GM21423 (cell line): ENCODE results near the gene UCK1.
A peak's percentile ranks its signal among the peaks of the same experiment; 100 is the strongest.

Experiments
- ATAC-seq: cut with Tn5 transposase; IDR thresholded peaks from one replicate; pipeline ENCODE4 v1.9.1; 2021; ENCODE audit warnings: mild to moderate bottlenecking, moderate library complexity; ENCODE audit not compliant: unreplicated experiment

The UCK1 gene

DNA sequence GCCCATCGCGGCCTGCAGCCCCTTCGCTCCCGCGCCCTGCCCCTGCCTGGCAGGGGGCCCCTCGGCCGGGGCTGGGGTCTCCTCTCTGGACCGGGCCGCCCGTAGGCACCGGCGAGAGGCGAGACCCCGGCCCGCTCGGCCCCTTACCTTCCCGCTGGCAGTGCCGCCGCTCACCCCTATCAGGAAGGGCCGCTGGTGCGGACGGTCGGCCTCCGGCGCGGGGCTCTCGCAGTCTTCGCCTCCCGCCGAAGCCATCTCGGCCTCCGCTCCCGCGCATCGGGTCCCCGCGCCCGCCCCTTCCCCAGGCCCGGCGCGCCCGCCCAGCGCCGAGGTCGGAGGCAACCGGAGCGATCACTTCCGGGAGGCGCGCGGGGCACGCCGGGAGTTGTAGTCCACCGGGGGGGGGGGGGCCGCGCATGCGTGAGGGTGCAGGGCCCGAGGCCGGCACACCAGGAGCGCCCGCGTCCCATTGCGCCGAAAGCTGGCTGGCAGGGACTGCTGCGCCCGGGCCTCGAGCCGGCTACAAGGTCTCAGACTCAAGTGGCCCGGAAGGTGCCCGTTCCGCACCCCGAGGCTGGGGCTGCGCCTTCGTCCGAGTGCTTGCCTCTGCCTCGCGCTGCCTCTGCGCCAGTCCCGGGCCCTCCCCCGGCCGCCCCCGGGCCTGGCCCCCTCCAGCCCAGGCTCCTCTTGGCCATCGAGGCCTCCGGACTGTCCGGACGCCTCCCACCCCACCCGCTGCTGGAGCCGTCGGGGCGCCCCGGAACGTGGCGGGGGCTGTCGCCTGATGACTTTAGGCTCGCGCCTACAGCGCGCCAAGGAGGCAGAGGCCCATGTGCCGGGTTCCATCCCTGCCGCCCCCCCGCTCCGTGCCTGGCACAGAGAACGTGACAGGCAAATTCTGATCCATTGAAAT lies at the start of gene UCK1:
UCK1 (minus strand) TSS at position 344 of the 913 bp plus-strand sequence; CDS start at position 255, 89 bp downstream.
- ATAC-seq: peak; percentile 73

DNA sequence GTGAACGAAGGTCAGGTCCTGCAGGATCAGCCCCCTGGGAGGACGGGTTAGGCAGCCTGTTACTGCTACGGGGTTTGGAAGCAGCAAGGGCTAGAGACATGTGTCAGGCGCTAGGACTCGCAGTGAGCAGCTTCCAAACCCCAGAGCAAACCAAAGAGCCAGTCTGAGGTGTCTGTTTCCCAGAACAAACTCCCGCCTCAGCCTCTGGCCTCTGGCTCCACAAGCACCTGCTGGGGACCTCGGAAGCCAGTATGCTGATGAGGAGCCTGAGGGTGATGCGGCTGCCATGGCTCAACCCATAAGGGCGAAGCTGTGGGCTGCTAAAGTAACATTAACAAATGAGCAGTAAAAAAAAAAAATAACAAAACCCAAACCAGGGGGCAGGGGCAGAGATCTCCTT lies 49.3 kb upstream of the UCK1 start:
- ATAC-seq: no peak

DNA sequence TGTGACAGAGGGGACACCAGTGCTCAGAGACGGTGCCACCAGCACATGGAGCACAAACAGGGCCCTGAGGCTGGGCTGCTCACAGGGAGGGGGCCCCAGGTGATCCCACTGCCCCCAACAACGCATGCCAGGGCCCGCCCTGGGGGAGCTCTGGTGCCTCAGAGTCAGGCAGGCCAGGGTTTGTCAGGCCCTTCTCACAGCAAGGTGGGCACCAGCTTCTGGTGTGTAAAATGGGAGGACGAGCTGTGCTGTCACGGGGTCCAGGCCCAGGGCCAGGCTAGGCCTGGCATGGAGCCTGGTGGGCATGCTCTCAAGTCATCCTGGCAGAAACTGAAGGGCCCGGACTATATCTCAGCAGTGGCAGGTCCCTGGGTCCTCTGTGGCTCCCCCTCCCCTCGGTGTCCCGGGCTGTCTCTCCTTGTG lies 48.7 kb upstream of the UCK1 start:
- no peak for ATAC-seq

DNA sequence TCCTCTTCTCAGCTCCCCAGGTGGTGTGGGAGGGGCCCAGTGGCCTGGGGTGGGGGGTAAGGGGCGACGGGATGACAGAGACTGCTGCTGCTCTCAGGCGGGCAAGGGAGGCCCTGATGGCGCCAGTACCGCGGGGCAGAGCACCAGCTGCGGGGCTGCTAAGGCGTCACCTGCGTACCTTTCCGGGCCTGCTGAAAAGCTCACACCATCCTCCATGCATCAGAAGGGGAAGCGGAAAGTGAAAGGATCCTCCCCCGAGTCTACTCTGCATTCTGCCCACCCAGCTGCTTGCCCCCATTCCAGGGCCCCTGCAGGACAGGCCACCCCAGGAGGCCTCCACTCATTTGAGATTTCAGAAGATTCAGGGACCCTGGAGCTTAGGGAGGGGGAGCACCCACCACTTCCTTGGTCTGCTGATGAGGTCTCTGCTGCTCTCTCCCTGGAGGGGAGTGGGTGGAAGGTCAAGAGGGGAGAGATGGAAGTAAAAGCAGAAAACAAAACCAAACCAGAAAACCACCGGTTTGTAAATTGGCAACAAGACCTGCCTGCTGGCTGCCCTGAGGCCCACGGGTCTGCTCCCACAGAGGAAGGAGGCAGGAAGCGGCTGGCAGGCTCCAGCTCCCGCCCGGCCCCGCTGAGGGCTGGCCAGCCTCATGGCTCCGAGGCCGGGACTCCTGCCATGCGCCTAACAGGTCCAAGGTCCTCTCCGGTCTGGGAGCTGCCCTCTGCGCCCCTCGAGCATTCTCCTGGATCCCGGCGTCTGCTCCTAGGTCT lies 47.9 kb upstream of the UCK1 start:
- peak; percentile 49 for ATAC-seq

DNA sequence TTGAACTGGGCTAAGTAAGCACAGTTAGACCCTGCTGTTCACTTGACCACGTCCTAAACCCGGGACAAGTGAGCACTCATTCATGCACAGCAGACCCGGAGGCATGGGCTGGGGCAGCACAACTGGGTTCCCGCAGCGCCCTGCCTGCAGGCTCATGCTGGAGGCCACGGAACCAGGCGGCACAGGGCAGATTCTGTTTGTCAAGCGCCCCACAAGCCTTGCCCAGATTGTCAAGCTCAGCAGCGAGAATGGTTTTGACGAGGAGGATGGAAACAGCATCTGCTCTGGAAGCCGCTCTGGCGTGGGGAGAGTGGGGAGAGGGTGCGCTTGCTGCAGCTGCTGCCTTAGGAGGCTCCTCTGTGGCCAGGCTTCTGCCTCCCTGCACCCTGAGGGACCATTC lies 47.0 kb upstream of the UCK1 start:
- ATAC-seq: no peak

DNA sequence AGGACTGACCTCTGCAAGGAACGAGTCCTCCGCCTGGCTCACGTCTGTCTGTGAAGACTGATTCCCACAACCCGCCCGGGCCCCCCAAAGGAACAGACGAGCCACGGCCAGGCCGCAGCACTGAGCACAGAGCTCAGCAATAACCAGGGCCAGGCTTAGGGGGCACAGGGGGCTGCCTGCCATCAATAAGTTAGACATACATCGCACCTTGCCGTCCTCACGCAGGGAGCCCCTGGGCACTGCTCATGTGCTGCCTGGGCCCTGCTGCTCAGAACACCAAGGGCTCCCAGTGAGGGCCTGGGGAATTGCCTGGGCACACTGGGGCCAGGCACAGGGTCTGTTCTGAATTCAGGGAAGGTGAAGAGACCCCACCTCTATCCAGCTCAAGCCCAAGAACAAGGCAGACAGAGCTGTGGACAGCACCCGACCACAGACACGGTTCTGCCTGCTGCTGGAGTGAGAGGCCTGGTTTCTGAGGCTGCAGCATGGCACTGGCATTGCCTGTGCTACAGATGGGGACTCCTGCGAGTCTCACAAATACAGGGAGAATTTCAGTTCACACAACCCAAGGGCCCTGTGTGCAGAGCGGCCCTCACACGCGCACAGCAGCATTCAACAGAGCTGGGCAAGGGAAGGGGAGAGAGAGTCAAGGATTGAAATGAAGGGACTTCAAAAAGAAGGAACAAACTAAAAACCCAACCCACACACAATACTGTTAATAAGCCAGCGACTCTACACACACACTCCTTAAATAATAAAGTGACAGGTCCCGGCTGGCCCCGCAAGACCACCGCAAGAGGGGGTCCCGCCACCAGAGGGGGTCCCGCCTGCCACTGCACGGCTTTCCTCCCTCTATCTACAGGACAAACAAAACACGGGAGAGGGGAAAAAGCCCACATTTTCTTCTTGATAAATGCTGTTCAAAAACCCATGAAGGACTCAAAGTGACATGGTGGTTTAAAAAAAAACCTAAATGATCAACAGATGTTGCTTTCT lies 46.2 kb upstream of the UCK1 start:
- ATAC-seq: no peak

DNA sequence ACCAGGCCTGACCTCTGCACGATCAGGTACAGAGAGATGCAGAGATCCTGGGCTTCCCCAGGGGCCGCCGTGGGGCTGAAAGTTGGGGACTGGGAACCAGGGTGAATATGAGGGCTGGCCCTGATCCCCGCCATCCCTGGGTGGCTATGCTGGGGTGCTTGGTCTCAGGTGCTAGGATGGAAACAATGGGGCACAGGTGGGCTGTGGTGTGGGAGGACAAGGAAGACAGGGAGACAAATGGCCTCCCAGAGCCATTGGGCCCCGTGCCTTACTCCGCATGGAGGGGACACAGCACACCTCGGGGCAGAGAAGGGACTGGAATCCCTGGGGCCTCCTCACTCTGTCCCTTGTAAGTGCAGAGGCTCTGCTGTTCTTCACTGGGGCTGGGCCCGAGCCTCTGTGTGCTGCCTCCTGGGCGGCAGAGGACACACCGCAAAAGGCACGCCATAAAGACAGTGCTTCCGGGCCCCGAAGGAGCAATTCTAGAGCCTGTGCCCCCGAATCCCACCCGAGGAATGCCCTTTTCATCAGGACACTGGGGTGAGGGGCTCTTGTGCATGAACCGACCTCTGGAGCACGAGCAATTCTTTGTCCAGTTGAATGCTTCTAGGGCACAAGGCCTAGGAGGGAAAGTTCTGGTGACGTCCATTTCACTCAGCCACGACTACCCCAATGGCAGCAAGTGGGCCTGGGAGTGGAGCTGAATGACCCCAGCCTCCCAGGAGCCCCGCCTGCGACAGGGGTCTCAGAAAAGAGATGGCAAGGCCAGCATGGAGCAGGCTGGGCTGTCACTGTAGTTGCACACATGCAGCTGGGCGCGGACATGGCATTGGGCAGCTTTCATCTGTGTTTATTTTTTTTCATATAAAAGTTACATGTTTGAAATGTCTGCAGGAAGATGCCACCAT lies 45.1 kb upstream of the UCK1 start:
- ATAC-seq: no peak

DNA sequence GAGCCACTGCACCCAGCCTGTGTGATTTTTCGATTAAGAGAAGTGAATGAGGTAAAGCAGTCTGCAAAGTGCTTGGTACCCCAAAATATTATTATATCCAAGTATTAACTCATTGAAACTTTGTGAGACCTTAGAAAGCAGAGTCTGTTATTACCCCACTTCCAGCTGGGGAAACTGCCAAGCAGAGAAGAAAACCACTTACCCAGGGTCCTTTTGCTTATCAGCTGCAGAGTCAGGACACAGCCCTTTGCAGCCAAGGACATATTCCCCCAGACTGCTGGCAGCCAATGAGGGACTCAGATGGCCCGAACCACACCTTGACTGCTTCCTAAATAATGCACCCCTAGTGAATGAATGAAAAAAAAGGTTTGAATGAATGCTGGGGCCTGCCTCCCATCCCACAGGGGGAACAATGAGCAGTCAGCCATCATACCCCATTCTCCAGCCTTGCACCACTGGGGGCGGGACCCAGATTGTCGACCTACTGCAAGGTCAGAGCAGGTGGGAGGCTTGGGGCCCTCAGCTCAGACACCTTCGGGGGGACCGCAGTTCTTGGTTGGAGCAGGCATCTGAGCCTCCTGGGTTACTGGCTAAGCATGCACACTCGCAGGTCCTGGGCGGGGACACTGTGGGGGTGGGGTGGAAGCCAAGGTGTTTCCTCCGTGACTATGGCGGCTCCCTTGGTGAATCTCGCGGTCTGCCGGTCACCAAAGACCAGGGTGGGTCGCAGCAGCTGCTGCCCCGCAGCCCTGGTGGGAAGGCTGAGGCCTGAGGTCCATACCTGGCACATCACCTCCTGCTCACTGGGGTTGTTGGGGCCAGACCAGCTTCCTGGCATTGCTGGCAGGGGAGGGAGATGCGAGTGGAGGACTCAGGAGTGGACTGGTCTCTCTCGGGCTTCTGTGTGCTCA lies 43.9 kb upstream of the UCK1 start:
- no peak for ATAC-seq

DNA sequence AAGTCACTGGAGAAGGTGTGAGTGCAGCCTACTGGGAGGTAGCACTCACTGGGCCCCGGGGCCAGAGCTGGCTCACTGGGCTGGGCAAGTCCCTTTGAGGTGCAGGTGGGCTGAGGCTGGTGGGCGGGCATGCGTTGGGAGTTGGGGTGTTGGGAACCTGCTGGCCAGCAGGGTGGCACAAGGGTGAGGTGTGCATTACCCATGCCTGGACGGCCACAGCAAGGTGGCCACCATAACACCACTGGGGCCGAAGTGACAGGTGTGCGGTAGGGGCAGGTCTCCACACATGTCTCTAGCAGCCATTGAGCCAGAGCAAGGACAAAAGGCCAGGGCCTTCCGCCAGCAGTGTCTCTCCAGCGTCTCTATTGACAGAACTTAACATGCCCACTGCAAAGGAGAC lies 36.8 kb upstream of the UCK1 start:
- no peak for ATAC-seq

DNA sequence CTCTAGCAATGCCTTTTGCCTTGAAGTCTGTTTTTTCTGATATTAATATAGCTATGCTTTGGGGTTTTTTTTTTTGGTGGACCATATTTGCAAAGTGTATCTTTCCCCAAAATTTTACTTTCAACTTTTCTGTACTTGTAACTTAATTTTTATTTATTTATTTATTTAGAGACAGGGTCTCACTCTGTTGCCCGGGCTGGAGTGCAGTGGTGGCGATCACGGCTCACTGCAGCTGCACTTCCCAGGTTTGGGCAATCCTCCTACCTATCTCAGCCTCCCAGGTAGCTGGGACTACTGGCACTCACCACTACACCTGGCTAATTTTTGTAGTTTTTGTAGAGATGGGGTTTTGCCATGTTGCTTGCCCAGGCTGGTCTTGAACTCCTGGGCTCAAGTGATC lies 35.1 kb upstream of the UCK1 start:
- ATAC-seq: no peak

DNA sequence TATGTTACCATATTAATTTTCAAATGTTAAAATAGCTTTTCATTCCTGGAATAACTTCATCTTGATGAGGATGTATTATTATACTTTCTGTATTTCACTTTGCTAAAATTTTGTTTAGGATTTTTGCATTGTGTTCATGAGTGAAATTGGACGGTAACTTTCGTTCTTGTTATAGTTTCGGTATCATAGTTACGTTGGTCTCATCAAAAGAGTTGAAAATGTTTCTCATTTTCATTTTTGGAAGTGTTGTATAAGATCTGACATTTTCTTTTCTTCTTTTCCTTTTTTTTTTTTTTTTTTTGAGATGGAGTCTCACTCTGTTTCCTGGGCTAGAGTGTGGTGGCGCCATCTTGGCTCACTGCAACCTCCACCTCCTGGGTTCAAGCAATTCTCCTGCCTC lies 34.3 kb upstream of the UCK1 start:
- no peak for ATAC-seq

DNA sequence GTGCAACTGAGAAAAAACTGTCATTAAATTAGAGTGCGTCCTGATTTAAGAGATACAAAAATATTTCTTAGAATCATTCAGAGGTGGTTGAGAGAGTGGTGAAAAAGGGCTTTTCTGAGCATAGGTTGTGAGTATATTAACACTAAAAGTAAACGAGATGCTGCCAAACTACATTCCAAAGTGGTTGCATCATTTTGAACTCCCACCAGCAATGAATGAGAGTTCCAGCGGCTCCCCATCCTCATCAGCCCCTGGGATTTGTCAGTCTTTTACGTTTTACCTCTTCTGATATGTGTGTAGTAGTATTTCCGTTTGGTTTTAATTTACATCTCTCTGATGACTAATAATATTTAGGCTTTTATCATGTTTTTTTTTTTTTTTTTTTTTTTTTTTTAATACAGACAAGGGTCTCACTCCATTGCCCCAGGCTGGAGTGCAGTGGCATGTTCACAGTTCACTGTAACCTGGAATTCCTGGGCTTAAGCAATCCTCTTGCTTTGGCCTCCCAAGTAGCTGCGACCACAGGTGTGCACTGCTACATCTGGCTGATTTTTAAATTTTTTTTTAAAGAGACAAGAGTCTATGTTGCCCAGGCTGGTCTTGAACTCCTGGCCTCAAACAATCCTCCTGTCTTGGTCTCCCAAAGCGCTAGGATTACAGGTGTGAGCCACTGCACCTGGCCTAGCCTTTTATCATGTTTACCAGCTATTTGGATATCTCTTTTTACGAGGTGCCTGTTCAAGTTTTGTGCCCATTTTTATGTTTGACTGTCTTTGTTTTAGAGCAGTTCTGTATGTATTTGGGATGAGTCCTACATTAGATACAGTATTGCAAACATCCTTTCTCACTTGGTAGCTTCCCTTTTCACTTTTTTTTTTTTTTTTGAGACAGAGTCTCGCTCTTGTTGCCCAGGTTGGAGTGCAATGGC lies 31.2 kb upstream of the UCK1 start:
- ATAC-seq: no peak

DNA sequence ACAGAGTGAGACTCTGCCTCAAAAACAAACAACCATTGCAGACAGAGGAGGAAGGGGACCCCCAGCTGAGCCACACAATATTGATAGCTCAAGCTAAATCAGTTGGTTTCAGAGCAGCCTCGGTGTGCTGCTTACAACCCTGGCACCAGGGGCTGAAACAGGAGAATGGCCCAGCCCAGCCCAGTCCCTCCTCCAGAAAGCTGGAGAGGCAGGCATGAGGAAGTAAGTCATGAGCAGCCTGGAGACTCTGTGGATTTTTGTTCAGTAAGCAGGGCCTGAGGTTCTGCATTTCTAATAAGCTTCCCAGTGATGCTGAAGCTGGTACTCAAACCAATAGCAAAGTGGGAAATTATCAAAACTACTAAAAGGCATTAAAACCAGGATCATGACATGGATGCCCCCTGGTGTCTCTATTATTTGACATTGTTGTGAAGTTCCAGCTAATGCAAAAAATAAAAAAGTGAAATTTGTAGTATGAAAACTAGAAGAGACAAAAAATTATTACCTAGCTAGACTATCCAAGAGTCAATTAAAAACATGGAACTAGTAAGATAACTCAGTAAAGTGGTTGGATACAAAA lies 28.4 kb upstream of the UCK1 start:
- ATAC-seq: no peak

DNA sequence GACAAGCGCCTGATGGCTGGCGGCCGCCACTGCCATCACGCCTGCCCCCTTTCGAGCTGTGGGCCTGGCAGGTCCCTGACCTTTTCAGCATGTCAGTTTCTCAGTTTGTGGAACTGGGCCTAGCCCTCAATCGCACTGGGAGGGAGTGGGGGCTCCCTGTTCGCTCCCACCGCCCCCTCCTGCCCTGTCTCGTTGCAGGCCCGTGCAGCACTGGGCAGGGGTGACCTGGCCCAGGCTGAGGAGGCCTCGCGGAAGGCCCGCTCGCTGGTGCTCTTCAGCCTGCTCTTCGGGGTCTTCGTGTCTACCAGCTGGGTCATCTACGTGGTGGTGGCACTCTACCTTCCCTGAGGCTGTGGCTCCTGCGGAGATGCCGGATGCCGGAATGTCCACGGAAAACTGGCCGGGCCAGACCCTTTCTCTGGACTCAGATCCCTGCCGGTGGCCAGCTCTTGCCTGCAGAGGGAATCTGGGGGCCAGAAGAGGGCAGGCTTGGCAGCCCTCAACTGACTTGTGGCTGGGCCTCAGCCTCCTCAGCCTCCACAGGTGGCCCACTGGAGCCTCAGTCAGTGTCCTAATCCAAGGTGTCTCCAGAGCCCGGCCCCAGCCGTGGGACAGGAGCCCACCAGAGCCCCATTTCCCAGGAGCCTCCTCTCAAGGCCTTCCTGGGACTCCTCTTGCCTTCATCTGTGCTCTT lies 26.9 kb upstream of the UCK1 start:
- no peak for ATAC-seq

DNA sequence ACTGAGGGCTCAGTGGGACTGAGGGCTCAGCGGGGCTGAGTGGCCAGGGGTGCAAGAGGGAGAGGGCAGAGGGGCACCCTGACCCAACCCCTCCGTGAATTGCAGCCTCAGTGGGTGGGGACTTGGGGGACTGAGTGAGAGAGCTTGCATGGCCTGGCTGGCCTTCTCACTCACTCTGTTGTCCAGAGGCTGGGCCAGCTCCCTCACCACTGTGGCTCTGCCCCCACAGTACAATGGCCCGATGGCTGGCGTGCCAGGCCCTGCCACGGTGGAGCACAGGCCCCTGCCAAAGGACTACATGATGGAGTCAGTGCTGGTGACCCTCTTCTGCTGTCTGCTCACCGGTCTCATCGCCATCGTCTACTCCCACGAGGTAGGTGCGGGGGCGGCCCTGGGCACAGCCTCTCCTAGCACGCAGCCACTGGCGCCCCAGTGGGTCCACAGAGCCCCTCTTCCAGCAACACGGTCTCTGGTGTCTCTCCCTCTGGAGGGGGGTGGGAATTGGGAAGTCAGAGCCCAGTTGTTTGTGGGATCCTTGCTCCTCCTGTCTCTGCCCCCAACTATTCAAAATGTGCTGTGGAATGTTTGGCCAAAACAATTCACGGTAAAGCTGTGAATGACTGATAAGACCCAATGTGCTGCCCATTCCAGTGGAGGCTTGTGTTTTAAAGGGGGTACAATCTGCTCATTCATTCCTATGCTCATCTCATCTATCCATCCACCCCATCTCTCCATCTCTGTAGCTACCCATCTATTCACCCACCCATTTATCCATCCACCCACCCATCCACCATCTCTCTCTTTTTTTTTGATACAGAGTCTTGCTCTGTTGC lies 25.0 kb upstream of the UCK1 start:
- ATAC-seq: no peak

DNA sequence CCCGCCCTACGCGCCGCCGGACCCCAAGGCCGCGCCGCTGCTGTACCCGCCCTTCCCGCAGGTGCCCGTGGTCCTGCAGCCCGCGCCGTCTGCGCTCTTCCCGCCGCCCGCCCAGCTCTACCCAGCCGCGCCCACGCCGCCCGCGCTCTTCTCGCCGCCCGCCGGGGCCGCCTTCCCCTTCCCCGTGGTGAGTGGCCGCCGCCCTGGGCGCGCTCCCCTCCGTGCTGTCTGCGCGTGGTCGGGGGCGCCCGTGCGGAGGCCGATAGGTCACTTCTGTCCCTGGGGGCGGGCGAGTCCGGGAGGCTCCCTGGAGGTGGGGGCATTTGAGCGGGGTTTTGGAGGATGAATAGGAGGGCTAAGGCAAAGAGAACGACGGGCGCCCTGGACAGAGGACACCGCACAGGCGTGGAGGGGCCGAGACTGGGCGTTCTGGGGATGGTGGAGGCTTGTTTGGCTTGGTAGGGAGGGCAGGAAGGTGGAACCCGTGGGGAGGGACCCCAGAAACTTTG lies 23.8 kb upstream of the UCK1 start:
- no peak for ATAC-seq
